ENCODE measurements around the gene CSAD. TPM values are rescaled to one million over a fixed set of nuclear protein-coding genes. Genes with fewer than 3 reads are reported as not detected.
A peak's percentile ranks its signal among the peaks of the same experiment; 100 is the strongest.
"Not testable (repeated sequence)": the region's sequence is repeated elsewhere in the genome, so short reads cannot be mapped to it uniquely, and the experiment has no call there.

The CSAD gene
- total RNA-seq, 2 experiments from 2014 or later = 25.8 to 26.9 TPM

GRCh38 chr12:53179687-53180219, 972 bp downstream of the CSAD start:
- H3K9me2 ChIP-seq (ENCODE audit: insufficient read depth, low read length) = no peaks in the 10 kb centered on the region
- peak overlapping the region; percentile 87 for H3K27ac ChIP-seq (ENCODE audit: low read depth, low read length, poor library complexity, severe bottlenecking)
- H3K36me3 ChIP-seq (ENCODE audit: insufficient read depth, low read length) = peaks cover 31% of the 10 kb centered on the region
- peak overlapping the region; percentile 91 for H2AFZ ChIP-seq (ENCODE audit: low read length)
- no TSS peak for BruUV-seq (replicated peaks)
- DNase-seq (ENCODE audit: low spot score) = no peak
- H3K79me2 ChIP-seq (ENCODE audit: insufficient read depth, low read depth, low read length) = peaks cover 38% of the 10 kb centered on the region
- CTCF ChIA-PET (ENCODE audit: unreplicated experiment) = no interaction called here
- H3K4me2 ChIP-seq (ENCODE audit: low read length) = peak overlapping the region; percentile 100
- H4K20me1 ChIP-seq (ENCODE audit: insufficient read depth, low read length) = no peaks in the 10 kb centered on the region
- TF ChIP-seq CTCF (conservative IDR thresholded peaks at IDR 0.05; ENCODE audit: low read length) = no peak
- TF ChIP-seq EZH2phosphoT487 (IDR thresholded peaks at IDR 0.05; ENCODE audit: borderline replicate concordance, low read depth, low read length) = no peak
- POLR2A ChIA-PET = interaction anchor here (0.6 to 4.6 kb wide), 12 partner anchors 13 to 248 kb away, joined by 3 to 41 read pairs (median 4); partner anchors contain the start of genes AAAS and PFDN5
- peaks cover 44% of the 10 kb centered on the region for H3K4me1 ChIP-seq (ENCODE audit: insufficient read depth, low read length, poor library complexity, severe bottlenecking)
- H3K4me3 ChIP-seq (ENCODE audit: low read depth, low read length, poor library complexity, severe bottlenecking) = peak overlapping the region; percentile 91
- intact Hi-C loops (cut with micrococcal nuclease; ENCODE audit: unreplicated experiment) = loop anchor here (1.0 kb wide), 3 partner anchors 20 to 42 kb away; no protein-coding TSS in a partner anchor
- H3K9me3 ChIP-seq (ENCODE audit: low read length) = peaks cover 7% of the 10 kb centered on the region; the same call in 1 of the 2 replicates

- POLR2A ChIA-PET = interaction anchor here (1.0 to 1.5 kb wide), 3 partner anchors 17 to 30 kb away, joined by 3 to 5 read pairs (median 4); no protein-coding TSS in a partner anchor
- peak overlapping the region; percentile 100 for H3K4me2 ChIP-seq (ENCODE audit: low read length)
- peaks cover 23% of the 10 kb centered on the region for H3K36me3 ChIP-seq (ENCODE audit: insufficient read depth, low read length)
Observed at GRCh38 chr12:53178803-53179202, 1.9 kb downstream of the CSAD start.

GRCh38 chr12:53177447-53177846, 3.3 kb downstream of the CSAD start:
- Histone ChIP-seq H3K4me1 (ENCODE audit: insufficient read depth, low read length, poor library complexity, severe bottlenecking) (peaks cover 24% of the 10 kb centered on the region), H3K79me2 (ENCODE audit: insufficient read depth, low read depth, low read length) (peaks cover 24% of the 10 kb centered on the region)
- H3K9me2 ChIP-seq (ENCODE audit: insufficient read depth, low read length); H3K27ac ChIP-seq (ENCODE audit: low read depth, low read length, poor library complexity, severe bottlenecking); CTCF ChIA-PET (ENCODE audit: unreplicated experiment); intact Hi-C loops (cut with micrococcal nuclease; ENCODE audit: unreplicated experiment); H2AFZ ChIP-seq (ENCODE audit: low read length); H4K20me1 ChIP-seq (ENCODE audit: insufficient read depth, low read length); H3K4me3 ChIP-seq (ENCODE audit: low read depth, low read length, poor library complexity, severe bottlenecking); H3K4me2 ChIP-seq (ENCODE audit: low read length); H3K36me3 ChIP-seq (ENCODE audit: insufficient read depth, low read length); DNase-seq (ENCODE audit: low spot score); BruUV-seq (replicated peaks); H3K9me3 ChIP-seq (ENCODE audit: low read length): not testable (repeated sequence)
- POLR2A ChIA-PET = interaction anchor here (0.8 to 1.1 kb wide), 2 partner anchors 21 to 22 kb away, joined by 3 read pairs; no protein-coding TSS in a partner anchor

More at GRCh38 chr12:53178803-53179202, 1.9 kb downstream of the CSAD start:
- H3K9me2 ChIP-seq (ENCODE audit: insufficient read depth, low read length); DNase-seq (ENCODE audit: low spot score); BruUV-seq (replicated peaks); H3K4me3 ChIP-seq (ENCODE audit: low read depth, low read length, poor library complexity, severe bottlenecking); H3K27ac ChIP-seq (ENCODE audit: low read depth, low read length, poor library complexity, severe bottlenecking); CTCF ChIA-PET (ENCODE audit: unreplicated experiment); intact Hi-C loops (cut with micrococcal nuclease; ENCODE audit: unreplicated experiment); H2AFZ ChIP-seq (ENCODE audit: low read length); H3K9me3 ChIP-seq (ENCODE audit: low read length); H4K20me1 ChIP-seq (ENCODE audit: insufficient read depth, low read length): not testable (repeated sequence)
- H3K79me2 ChIP-seq (ENCODE audit: insufficient read depth, low read depth, low read length) = peaks cover 37% of the 10 kb centered on the region
- peaks cover 38% of the 10 kb centered on the region for H3K4me1 ChIP-seq (ENCODE audit: insufficient read depth, low read length, poor library complexity, severe bottlenecking)

Measured in OCI-LY7 (cell line).